ENCODE data around the gene RNF144B. TPM values are rescaled to one million over a fixed set of nuclear protein-coding genes. Genes with fewer than 3 reads are reported as not detected.
A peak's percentile ranks its signal among the peaks of the same experiment; 100 is the strongest.

Gene RNF144B
- total and polyA plus RNA-seq, 8 donors = 1.7 to 81.7 (median 5.1) TPM

GRCh38 chr6:18488526-18489270 lies 101.5 kb downstream of the RNF144B start:
- H3K27ac ChIP-seq = no peak overlapping the region

GRCh38 chr6:18489335-18489734 lies 102.2 kb downstream of the RNF144B start:
- TF ChIP-seq POLR2A (IDR thresholded peaks at IDR 0.05) (no peak), POLR2AphosphoS5 (IDR thresholded peaks at IDR 0.05) (no peak), CTCF (IDR thresholded peaks at IDR 0.05) (no peak), EP300 (IDR thresholded peaks at IDR 0.05) (no peak)
- no peaks in the 10 kb centered on the region for H3K27me3 ChIP-seq
- no peaks in the 10 kb centered on the region for H3K36me3 ChIP-seq
- H3K4me1 ChIP-seq = peaks cover 0 to 24% (median 17%) of the 10 kb centered on the region in 4 donors
- no peak overlapping the region for H3K4me3 ChIP-seq
- H3K9me3 ChIP-seq = no peaks in the 10 kb centered on the region
- H3K27ac ChIP-seq = no peak overlapping the region
- no peak for DNase-seq
- WGBS, 5 donors = 71 to 91% (median 89%) methylated on average over 4 of the region's 4 CpGs
- intact Hi-C loops (cut with DNase I; ENCODE audit: low total_unique reads) = no loop called here

More at GRCh38 chr6:18488526-18489270, 101.5 kb downstream of the RNF144B start:
- Histone ChIP-seq H3K4me3 (no peak overlapping the region), H3K9me3 (no peaks in the 10 kb centered on the region), H3K4me1 (peaks cover 0 to 17% (median 14%) of the 10 kb centered on the region in 4 donors), H3K27me3 (no peaks in the 10 kb centered on the region), H3K36me3 (no peaks in the 10 kb centered on the region)
- peak in 1 of 2 donors; percentile 19 for DNase-seq
- 59 to 79% (median 70%) methylated on average over 5 of the region's 5 CpGs for WGBS, 5 donors
- no peak for TF ChIP-seq CTCF (IDR thresholded peaks at IDR 0.05)
- no peak for TF ChIP-seq POLR2AphosphoS5 (IDR thresholded peaks at IDR 0.05)
- no peak for TF ChIP-seq EP300 (IDR thresholded peaks at IDR 0.05)
- no peak for TF ChIP-seq POLR2A (IDR thresholded peaks at IDR 0.05)
- intact Hi-C loops (cut with DNase I; ENCODE audit: low total_unique reads) = no loop called here

GRCh38 chr6:18491308-18492045 lies 104.3 kb downstream of the RNF144B start:
- Histone ChIP-seq H3K4me3 (no peak overlapping the region), H3K27me3 (no peaks in the 10 kb centered on the region), H3K27ac (peak overlapping the region in 3 of 5 donors; percentile 7 to 64 (median 52)), H3K4me1 (peaks cover 4 to 41% (median 28%) of the 10 kb centered on the region in 4 donors), H3K36me3 (no peaks in the 10 kb centered on the region), H3K9me3 (no peaks in the 10 kb centered on the region)
- intact Hi-C loops (cut with DNase I; ENCODE audit: low total_unique reads) = no loop called here
- DNase-seq = peak in 1 of 2 donors; percentile 74
- TF ChIP-seq CTCF (IDR thresholded peaks at IDR 0.05) = no peak
- TF ChIP-seq POLR2AphosphoS5 (IDR thresholded peaks at IDR 0.05) = no peak
- no peak for TF ChIP-seq EP300 (IDR thresholded peaks at IDR 0.05)
- TF ChIP-seq POLR2A (IDR thresholded peaks at IDR 0.05) = no peak
- WGBS, 5 donors = 71 to 78% (median 76%) methylated on average over 10 to 11 of the region's 11 CpGs

GRCh38 chr6:18492972-18493371 lies 105.8 kb downstream of the RNF144B start:
- WGBS, 5 donors = 30 to 53% (median 42%) methylated on average over 2 of the region's 2 CpGs
- H3K9me3 ChIP-seq = no peaks in the 10 kb centered on the region
- no peak overlapping the region for H3K4me3 ChIP-seq
- no peaks in the 10 kb centered on the region for H3K27me3 ChIP-seq
- no peak for DNase-seq
- TF ChIP-seq EP300 (IDR thresholded peaks at IDR 0.05) (no peak), POLR2A (IDR thresholded peaks at IDR 0.05) (no peak), POLR2AphosphoS5 (IDR thresholded peaks at IDR 0.05) (no peak), CTCF (IDR thresholded peaks at IDR 0.05) (no peak)
- intact Hi-C loops (cut with DNase I; ENCODE audit: low total_unique reads) = no loop called here
- peak overlapping the region in 3 of 5 donors; percentile 35 to 75 (median 64) for H3K27ac ChIP-seq
- H3K4me1 ChIP-seq = peaks cover 13 to 49% (median 30%) of the 10 kb centered on the region in 4 donors
- H3K36me3 ChIP-seq = no peaks in the 10 kb centered on the region

All from stomach (tissue), 9 donors.